GM19397 (cell line): ENCODE results near the gene UPF3B.
"Not testable (repeated sequence)": the region's sequence is repeated elsewhere in the genome, so short reads cannot be mapped to it uniquely, and the experiment has no call there.

Experiments used
- ATAC-seq: cut with Tn5 transposase; IDR thresholded peaks from one replicate; pipeline ENCODE4 v1.9.1; 2021; ENCODE audit warnings: mild to moderate bottlenecking, moderate library complexity; ENCODE audit not compliant: unreplicated experiment

The UPF3B gene

GRCh38 chrX:119852382-119853353 lies at the start of gene UPF3B:
Gene UPF3B, minus strand, starts transcription at chrX:119852963. Its CDS starts 35 bp downstream, at chrX:119852928.
- ATAC-seq = peak; percentile 93

GRCh38 chrX:119900976-119901375 lies 48.2 kb upstream of the UPF3B start:
- no peak for ATAC-seq

DNA sequence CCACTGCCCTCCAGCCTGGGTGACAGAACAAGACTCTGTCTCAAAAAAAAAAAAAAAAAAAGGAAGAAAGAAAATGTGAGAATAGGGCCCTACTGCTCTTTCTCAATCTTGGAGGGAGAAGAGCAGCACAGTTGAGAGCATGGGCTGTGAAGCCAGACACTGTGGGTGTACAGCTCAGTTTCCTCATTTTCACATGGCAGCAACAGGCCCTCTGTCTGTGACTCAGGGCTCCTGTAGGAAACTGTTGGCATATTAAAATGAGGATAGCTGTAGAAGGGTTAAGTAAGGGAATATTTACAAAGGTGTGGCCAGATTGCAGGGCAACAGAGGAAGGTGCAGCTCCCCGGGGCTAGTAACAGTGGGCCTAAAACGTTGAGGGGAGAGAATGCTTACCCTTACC lies 46.4 kb upstream of the UPF3B start:
- ATAC-seq = no peak

- ATAC-seq = no peak
These were observed 43.1 kb upstream of the UPF3B start, which contains the start of gene AKAP14 for GRCh38 chrX:119895843-119896326. Gene AKAP14, plus strand, starts transcription at chrX:119895893. Its CDS starts 7,331 bp downstream, at chrX:119903224.

- ATAC-seq = not testable (repeated sequence)
These were observed 39.4 kb upstream of the UPF3B start for GRCh38 chrX:119891961-119892692.

DNA sequence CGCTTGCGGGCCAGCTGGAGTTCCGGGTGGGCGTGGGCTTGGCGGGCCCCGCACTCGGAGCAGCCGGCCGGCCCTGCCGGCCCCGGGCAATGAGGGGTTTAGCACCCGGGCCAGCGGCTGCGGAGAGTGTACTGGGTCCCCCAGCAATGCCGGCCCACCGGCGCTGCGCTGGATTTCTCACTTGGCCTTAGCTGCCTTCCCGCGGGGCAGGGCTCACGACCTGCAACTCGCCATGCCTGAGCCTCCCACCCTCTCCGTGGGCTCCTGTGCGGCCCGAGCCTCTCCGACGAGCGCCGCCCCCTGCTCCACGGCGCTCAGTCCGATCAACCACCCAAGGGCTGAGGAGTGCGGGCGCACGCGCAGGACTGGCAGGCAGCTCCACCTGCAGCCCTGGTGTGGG lies 37.9 kb upstream of the UPF3B start:
- ATAC-seq = not testable (repeated sequence)

- ATAC-seq = peak; percentile 76
These were observed 35.1 kb upstream of the UPF3B start for GRCh38 chrX:119887721-119888425.

DNA sequence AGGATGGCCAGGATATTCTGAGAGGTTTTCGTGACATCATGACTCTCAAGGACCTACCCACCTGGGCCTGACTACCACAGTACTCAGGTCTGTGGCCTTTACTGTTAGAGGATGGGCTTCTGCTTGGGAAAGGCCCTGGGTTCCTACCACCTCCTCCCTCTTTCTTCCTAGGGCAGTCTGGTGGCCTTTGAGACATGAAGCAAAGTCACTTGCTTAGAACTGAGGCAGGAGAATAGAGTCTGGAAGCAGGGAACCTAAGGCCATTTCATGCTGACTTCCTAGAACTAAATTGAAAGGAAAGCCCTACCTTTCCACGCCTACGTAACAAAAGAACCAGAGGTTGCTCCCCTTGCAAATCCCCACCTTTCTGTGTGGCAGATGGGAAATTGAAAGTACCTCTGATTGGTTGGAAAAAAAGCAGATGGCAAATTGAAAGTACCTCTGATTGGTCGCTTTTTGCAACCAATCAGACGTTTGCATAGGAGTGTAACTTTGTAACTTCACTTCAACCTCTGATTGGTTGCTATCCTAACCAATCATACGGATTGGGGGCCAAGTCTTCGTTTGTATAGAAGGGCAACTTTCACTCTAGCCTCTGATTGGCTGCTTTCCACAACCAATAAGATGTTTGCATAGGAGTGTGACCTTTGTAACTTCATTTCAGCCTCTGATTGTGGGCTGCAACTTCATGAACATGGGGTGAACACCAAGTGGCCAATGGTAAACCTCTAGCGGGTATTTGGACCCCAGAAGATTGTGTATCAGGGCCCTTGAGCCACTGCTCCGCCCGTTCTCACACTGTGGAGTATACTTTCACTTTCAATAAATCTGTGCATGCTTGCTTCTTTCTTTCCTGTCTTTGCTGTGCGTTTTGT lies 33.0 kb upstream of the UPF3B start:
- no peak for ATAC-seq

- ATAC-seq = peak; percentile 77
These were observed 28.0 kb upstream of the UPF3B start for GRCh38 chrX:119880552-119881437.

- ATAC-seq = no peak
These were observed 27.3 kb upstream of the UPF3B start for GRCh38 chrX:119880076-119880475.

DNA sequence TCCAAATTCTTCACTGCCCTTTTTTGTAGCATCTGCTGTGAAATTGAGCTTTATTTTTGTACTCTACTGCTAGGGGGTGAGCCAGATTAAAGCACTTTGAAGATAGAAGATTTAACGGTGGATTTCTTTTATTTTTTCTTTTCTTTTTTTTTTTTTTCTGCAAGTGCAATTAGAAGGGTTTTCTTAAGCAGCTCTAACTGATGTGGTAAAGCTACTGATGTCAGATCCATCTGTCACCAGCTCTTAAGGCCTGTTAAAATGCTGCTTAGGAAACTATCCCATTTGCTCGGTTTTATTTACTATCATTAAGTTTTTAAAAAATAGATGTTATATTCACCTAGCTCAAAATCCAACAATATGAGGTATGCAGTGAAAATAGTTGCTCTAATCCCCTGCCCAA lies 26.0 kb upstream of the UPF3B start:
- no peak for ATAC-seq

GRCh38 chrX:119871599-119872395 lies 19.0 kb upstream of the UPF3B start, which contains the start of the genes NDUFA1 and RNF113A:
Gene NDUFA1, plus strand, starts transcription at chrX:119871832. Its CDS starts 80 bp downstream, at chrX:119871912.
Gene RNF113A, minus strand, starts transcription at chrX:119871733. Its CDS starts 120 bp downstream, at chrX:119871613.
- ATAC-seq = peak; percentile 93

DNA sequence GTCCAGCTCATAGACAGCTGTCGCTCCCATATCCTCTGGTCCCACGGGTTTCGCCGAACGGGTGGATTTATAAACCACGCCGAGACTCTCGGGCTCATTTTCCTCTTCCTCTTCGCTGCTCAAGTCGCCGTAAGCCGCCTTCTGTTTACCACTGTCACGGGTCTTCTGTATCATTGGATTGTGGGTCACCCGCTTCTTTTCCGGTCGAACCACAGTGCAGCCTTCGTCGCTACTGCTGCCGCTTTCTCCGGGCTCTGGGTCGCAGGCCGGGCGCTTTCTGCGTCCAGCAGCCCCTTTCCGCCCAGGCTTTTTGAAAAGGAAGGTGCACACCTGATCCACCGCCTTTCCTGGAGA lies 18.5 kb upstream of the UPF3B start:
- ATAC-seq = peak; percentile 39

- ATAC-seq = peak; percentile 12
These were observed 17.9 kb upstream of the UPF3B start for GRCh38 chrX:119870626-119871131.

DNA sequence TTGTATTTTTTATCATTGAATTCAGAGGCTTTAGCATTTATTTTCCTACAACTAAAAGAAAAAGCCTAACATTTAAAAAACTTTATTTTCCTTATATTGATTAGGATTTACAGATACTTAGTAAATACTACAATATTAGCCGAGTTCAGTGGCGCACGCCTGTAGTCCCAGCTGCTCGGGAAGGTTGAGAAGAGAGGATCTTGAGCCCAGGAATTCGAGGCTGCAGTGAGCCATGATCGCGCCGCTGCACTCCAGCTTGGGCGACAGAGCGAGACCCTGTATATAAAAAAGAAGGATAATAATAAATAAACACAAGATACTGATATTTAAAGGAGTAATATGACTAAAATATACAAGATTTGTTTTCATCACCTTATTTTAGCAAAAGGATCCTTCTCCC lies 681 bp upstream of the UPF3B start:
- ATAC-seq = no peak

DNA sequence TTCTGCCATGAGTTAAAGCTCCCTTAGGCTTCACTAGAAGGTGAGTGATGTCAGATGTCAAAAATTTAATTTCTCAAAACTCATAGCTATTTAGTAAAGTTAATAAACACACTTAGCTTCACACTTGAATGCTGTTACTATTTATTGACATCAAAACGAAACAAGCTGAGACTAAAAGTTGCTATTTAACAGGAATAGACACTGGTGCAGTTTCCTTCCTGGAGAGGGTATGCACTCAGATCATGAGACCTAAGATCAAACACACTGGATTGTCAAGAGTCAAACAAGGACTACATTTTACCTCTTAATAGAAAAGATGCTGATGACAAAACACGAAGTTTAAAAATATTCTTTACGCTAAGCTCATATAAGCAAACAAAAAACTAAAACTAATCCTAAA lies 18.9 kb downstream of the UPF3B start:
- no peak for ATAC-seq

DNA sequence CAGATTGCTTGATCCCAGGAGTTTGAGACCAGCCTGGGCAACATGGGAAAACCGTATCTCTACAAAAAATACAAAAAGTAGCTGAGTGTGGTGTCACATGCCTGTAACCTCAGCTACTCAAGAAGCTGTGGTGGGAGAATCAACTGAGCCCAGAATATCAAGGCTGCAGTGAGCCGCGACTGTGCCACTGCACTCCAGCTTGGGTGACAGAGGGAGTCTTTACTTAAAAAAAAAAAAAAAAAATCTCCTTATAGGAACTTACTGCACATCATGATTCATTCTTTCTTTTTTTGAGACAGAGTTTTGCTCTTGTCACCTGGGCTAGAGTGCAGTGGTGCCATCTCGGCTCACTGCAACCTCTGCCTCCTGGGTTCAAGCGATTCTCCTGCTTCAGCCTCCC lies 24.3 kb downstream of the UPF3B start:
- ATAC-seq = no peak
